A204.1 (cell line): ENCODE results near the gene GIMAP1.

ENCODE experiments used
- FAIRE-seq: peaks from 2 replicates; lab custom pipeline; 2012; peaks lifted over from hg19 to GRCh38; lab: Jason Lieb, UNC

GIMAP1 gene

DNA sequence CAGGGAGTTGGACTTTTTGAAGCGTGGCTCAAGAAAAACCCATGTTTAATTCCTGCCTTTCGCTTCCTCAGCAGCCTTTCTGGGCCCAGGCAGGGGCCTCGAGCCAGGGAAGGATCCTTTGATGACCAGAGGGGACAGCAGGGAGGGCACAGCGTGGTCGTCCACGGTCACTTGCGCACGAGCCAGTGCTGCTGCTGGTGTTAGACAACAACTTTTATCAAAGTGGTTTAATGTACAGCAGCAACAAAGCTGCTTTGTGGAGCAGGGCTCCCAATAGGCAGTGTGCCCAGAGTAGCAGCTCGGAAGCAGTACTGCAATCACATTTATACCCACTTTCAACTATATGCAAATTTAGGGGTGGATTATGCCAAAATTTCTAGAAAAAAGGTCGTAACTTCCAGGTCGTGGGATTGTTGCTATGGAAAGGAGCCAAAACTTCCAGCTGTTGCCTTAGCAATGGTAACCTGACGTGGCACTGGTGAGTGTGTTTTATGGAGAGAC is 6.1 kb downstream of the GIMAP1 start:
- no peak for FAIRE-seq

DNA sequence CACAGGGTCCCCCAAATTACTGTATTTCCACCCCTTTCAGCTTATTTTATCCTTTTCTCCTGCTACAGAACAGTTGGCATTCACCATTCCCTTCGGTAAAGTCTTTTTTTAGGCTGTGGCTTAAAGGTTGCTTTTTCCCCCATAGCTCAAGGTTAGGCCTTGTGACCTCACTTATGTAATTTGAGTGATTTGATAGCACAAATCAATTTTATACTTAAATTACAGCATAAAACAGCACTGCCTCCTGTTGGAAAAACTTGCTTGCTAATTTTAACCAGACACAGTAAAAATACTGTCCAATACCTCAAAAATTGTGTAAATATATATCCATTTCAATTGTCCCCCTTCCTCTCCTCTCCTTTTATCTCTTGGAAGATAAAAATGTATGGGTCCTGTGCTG is 7.1 kb downstream of the GIMAP1 start:
- no peak for FAIRE-seq

DNA sequence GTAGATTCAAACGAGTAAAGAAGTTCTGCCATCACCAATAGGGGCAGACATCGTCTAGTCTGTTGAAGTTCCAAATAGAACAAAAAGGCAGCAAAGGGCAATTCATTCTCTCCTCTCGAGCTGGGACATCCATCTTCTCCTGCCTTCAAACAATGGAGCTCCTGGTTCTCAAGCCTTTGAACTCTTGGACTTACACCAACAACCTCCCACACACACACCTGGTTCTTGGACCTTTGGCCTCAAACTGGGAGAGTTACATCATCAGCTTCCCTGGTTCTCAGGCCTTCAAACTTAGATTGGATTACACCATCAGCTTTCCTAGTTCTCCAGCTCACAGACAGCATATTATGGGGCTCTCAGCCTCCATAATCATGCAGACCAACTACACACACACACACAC is 11.0 kb downstream of the GIMAP1 start:
- no peak for FAIRE-seq

DNA sequence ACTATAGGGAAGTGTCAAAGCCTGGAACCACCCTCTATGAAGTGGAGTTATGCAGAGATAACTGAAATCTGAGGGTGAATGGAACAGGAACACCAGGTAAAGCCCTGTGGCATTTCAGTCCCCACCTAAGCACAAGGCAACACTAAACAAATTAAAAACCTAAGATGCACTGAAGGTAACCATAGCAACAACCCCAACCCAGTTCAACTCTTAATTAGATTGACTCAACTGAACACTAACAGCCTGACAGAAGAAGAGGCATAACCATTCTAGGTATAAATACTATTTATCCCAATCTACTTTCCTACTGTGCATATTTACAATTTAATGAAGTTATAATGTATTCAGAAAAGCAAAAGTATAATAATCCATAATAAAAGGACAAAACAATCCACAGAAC is 11.6 kb downstream of the GIMAP1 start:
- FAIRE-seq = no peak

DNA sequence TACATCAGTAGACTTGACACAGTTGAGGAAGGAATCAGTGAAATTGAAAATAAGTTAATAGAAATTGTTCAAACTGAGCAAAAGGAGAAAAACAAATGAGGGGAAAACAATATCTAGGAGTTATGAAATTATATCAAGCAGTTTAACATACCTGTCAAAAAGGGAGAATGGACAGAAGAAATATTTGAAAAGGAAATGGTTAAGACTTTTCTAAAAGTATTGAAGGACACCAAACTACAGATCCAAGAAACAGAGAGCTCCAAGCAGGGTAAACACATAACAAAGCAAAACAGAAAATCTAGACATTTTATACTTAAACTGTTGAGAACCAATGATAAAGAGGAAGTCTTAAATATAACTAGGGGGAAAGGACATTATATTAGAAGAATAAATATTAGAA is 12.2 kb downstream of the GIMAP1 start:
- no peak for FAIRE-seq

DNA sequence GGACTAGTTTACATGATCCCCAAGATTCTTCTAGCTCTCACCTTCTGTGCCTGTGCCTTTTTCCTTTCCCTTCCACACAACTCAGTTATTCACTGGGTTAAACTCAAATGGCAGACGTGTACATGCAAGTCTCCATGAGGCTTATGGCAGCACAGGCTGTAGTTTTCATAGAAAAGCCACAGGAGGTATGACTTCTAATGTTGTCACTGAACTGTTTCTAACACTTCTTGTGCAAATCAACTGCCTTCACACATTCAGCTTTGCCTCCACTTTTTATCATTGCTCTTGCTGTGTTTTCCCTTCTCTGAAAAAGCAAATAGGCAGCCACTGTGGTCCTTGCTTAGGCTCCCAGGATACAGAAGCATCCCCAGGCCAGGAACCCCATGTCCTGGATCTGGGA is 15.5 kb downstream of the GIMAP1 start:
- no peak for FAIRE-seq

DNA sequence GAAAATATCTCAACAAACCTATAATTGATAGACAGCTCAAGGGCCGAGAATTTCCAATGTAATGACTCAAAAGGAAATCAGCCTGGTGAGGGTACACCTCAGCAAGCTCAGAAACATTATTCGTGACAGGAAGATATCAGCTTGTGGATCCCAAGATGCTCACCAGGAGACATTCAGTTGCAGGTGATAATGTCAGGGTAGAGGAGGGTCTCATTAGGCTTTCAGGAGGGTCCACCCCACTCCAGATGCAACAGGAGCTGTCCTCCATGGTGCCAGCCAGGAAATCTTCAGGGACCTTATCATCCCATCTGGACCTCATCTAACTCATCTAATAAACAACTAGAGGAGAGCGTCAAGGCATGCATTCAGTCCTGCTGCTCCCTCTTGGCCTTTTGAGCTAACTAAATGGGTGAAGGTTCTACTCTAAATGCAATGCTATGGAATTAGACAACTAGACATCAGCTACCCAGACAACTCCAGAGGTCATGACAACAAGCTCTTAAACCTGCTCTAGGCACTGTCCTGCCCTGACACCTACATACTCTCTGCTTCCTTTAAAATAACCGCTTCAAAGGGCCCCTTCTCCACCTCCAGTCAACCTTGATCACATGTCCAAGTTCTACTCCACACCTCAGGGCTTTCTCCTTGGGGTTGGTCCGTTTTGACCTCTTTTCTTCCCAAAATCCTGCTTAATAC is 16.5 kb downstream of the GIMAP1 start:
- no peak for FAIRE-seq

DNA sequence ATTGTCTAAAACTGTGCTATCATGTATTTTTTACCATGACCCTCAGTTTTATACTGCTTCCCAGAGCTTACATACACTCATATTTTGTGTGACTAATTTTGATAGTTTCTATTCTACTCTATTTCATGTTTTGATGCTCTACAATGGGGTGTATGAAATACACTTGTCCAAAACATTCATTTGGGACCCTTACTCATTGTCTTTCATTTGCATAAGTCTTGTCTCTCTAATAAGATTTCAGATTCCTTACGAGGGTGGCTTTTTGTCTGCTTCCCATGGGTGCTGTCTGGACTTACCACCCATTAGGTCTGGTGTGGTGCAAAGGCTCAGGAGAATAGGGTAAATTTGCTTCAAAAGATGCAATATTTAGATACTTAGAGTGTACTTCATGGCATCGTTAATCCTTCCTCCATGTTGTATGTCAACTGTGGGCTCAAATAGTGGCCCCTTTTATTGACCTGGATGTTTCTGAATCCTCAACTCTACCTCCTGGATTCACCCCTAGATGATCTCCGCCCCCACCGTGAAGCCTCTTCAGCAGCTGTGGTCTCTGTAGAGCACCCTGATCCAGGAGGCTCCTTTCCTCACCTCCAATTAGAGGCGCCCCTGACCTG is 17.2 kb downstream of the GIMAP1 start:
- no peak for FAIRE-seq

DNA sequence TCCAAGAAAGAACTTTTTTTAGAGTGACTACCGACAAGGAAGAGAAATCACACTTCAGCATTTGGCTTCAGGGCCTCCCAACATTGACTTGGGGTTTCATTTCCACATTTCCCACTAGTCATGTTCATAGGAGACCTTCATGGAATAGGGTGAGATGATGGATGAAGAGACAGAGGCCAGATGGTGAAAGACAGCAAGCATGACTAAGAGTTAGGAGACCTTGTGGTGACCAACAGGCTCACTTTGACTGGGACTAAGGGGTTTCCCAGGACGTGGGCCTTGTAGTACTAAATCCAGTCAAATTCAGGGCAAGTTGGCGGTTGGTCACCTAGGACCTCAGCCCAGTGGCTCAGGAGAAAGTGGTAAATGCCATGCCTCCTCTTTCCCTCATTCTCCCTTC is 17.8 kb downstream of the GIMAP1 start:
- no peak for FAIRE-seq

DNA sequence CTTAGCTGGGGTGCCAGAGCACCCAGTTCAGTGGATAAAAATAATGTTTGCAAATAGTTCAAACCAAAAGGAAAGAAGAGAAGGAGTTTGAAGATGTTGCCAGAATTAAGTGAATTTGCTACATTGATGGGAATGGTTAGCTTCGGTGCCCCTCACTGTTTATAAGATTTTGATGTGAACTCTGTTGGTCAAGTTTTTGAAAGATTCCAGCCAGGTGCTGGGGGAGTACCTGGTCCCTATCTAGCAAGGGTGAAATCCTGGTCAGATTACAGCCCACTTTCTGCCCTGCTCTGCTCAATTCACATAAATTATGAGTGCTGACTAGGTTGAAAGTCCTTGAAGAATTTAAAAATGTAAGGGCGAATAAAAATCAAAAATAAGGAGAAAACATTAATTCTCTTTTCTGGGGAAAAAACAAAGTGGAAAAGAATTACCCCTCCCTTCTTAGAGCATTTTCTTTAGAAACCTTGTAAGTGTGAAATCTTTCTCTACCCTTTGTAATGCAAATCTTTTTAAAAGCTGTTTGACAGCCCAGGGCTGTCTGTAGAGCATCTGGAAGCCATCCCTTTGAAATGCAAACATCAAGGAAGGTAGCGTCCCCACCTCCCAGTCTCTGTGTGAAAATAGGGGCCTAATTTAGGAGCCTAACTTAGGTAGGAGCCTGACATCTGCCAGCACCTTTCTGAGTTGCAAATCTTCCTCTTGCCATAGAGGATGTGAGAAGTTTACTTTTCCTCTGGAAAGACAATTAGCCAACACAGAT is 19.4 kb downstream of the GIMAP1 start:
- FAIRE-seq = no peak

DNA sequence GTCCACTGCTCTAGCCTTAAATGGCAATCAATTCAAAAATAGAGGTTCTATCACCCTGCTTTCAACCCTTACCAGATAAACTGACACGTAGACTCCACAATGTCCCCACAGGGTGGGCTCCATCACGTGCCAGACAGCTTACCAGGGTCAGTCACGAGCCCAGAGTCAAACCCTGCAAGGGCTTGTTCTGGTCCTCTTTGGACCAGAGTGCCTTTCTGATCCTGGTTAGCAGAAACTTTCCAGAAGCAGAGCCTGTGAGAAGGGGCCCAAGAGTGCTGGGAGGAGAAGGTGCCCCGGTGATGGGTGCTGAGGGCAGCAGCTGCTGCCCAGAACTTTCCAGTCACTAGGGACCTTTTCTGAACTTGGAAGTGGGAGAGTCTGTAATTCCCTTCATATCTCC is 20.5 kb downstream of the GIMAP1 start:
- FAIRE-seq = no peak

DNA sequence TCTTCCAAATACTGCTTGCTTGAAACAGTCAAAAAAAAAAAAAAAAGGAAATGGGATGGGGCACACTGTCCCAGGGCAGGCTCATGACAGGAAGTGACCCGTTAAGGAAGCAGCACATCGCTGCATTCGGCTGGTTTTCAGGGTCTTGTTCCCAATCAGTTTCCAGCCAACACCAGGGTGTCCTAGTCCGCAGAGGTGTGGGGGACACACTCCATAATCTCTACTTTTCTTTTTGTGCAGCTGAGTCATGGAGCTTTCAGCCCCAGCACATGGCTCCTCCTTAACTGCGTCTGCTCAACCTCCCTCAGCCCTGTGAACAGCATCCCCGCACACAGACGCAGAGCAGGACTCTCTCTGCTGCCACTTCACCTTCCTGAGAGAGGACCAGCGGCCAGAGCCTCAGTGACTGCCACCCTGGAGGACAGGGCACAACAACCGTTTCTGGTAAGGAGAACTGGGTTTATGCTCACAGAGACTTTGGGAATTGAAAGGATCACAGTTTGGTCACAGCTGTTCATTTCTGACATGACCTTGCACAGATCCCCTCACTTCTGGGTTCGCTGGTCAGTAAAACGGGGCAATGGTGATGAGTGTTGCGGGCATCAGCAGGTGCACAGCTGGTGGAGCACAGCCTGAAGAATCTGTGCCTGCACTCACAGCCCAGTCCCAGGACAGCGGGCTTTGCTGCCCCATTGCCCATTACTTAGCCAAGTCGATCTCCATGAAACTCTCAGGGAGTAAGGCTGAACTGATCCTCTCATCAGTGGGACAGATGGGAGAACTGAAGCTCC is 21.0 kb downstream of the GIMAP1 start, which contains the start of gene GIMAP5:
Gene GIMAP5, plus strand, starts transcription at position 154 of the 791 bp plus-strand sequence. CDS start 3,467 bp downstream, outside the sequence.
- no peak for FAIRE-seq

DNA sequence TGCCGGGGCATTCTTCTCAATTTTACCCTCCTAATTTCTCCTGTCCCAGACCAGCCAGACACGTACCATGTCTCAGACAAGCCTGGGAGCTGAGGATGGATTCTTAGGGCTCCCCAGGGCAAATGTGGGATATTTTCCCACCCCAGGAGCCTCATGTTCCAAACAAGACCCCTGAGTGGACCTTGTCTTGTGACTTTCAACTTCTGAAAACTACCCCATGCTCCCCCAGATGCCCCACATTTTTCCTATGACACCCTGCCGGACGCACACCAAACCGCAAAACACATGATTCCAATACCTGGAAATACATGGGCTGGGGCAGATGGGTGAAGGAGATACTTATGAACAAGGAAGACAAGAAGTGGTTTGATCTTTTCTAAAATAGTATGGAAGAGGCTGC is 21.7 kb downstream of the GIMAP1 start:
- FAIRE-seq = no peak

DNA sequence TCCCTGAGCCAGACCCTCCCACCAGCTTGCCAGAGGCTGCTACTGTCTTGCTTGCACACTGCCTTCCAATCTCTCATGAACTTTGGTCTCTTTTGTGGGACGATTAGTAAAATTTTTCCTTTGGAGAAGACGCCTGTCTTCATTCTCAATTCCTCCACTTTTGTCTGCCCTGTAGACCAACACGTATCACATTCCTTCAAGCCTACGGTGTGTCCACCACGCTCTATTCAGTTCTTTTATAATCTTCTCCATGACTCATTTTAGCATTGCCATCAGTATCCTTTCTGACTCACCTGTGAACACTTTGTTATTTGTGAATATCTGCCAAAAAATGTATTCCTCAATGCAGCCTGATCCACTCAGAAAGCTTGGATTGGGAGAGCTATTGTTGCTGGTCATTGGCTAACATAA is 22.2 kb downstream of the GIMAP1 start:
- FAIRE-seq = no peak

DNA sequence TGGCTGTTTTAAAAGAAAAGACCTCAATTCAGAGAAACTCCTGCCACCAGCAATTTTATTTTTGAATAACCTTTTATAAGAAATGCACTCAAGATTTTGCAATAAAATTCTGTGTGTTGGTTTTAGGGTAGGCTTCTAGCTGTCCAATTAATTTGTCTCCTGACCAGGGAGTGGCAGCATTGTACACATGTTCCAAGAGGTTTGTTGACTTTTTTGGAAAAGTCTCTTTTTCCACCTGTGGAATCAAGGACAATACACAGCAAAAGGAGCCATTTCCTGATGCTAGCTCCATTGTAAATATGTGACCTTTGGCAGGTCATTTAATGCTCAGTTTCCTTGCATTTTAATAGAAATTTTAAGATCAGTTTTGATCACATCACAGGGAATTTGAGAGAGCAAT is 22.6 kb downstream of the GIMAP1 start:
- no peak for FAIRE-seq

DNA sequence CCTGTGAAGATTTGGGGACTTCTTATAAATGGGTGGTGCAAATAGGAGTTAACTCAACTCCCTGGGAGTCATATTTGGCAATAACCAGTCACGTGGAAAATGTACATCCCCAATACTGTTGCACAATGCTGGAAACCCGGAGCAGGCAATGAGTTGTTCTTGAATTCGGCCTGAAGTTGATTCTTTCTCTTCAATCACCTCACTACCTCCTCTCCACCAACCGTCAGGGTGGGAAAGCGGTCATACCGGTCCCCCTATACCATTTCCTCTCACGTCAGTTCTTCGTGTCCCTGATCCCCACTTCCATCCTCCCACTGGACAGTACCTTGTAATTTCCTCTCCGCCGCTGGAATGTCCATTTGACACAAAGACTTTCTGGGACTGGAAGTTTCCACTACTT is 23.6 kb downstream of the GIMAP1 start:
- no peak for FAIRE-seq

DNA sequence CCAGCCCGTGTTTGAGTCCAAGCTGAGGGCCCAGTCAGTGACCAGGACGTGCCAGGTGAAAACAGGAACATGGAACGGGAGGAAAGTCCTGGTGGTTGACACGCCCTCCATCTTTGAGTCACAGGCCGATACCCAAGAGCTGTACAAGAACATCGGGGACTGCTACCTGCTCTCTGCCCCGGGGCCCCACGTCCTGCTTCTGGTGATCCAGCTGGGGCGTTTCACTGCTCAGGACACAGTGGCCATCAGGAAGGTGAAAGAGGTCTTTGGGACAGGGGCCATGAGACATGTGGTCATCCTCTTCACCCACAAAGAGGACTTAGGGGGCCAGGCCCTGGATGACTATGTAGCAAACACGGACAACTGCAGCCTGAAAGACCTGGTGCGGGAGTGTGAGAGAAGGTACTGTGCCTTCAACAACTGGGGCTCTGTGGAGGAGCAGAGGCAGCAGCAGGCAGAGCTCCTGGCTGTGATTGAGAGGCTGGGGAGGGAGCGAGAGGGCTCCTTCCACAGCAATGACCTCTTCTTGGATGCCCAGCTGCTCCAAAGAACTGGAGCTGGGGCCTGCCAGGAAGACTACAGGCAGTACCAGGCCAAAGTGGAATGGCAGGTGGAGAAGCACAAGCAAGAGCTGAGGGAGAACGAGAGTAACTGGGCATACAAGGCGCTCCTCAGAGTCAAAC is 26.0 kb downstream of the GIMAP1 start:
- no peak for FAIRE-seq

DNA sequence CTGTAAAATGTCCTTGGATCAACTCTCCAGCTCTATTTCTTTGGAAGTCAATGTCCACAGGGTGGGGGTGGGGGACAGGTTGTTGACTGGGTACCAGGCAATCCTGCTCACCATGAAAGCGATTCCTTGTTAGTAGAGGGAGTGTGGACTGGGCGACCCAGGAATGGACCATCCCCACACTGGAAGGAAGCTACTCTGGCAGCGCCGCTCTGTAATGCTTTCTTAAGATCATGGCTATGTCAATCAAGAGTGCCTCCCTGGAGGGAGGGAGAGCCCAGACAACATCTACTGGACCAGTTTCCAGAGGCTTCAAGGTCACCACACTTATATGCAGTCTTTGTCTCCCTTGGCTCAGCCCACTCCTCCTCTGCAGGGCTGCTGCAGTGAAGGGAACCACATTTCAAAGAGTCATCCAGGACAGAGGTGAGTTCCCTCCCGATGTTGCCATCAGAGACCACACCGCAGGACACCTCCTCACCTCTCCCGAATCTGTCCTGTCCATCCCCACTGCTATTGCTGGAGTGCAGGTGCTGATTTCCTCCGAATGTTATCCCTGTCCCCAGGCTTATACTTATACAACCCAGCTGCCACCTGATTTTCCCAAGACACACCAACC is 27.7 kb downstream of the GIMAP1 start:
- FAIRE-seq = no peak

DNA sequence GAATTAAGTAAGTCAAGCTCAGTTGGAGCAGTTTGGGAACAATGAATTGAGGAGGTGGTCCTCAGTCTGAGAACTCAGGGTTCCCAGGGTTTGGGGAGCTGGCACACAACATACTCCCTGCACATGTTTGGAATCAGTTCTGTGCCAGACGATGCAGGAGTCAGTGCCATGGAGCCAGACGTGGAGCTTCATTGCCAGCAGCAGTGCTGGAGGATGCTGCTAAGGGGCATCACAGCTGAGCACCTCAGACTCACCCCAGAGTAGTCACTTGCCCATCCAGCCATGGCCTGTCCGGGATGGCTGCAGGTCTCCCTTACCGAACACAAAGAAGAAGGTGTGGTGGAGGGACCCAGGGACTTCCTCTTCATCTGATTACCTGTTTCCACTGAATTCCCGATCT is 28.7 kb downstream of the GIMAP1 start:
- no peak for FAIRE-seq

DNA sequence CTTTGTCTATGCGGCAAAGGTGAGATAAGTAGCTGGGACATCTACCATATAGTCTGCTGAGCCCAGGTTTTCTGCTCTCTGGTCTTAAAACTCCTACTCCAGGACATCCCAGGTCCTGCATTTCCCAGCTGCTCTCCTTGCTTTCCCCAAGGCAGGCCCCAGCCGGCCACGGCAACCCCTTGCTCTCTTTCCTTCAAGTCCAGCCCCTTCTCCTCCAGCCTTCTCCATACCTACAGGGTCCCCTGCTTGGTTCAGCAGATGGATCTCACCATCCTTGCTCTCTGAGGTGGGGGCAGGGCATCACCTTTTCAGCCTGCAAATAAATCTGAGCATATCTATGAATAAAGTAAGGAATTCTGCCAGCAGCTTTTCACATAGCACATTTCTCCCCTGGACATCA is 29.5 kb downstream of the GIMAP1 start:
- FAIRE-seq = no peak

DNA sequence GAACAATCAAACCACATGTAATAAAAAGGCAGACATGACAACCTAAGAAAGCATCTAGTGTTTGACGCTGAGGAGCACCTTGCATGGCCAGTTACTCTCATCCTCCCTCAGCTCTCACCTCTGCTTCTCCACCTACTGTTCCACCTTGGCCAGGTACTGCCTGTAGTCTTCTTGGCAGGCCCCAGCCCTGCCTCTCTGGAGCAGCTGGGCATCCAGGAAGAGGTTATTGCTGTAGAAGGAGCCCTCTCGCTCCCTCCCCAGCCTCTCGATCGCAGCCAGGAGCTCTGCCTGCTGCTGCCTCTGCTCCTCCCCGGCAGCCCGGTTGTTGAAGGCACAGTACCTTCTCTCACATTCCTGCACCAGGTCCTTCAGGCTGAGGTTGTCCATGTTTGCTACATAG is 30.5 kb downstream of the GIMAP1 start:
- no peak for FAIRE-seq
